Testis (tissue), 2 donors: ENCODE data around the gene PRKAG2.

Source experiments
- POLR2A ChIP-seq: fragments of 450-650 bp; IDR thresholded peaks from one replicate; pipeline ENCODE4 v1.6.1; 2017; ENCODE audit warnings: antibody characterized with exemption, mild to moderate bottlenecking, moderate library complexity
- TF ChIP-seq, protein P1 (sequence below), 3 experiments: fragments of 450-650 bp in 2 of 3; fragments of 200-600 bp in 1 of 3; sonication (generic) in 1 of 3; IDR thresholded peaks; one replicate each; pipeline ENCODE4 v1.5.1; 2016 to 2019; ENCODE audit warnings: antibody characterized with exemption in 3 of 3, mild to moderate bottlenecking in 2 of 3, moderate library complexity in 1 of 3

- TF ChIP-seq, protein P1, sequence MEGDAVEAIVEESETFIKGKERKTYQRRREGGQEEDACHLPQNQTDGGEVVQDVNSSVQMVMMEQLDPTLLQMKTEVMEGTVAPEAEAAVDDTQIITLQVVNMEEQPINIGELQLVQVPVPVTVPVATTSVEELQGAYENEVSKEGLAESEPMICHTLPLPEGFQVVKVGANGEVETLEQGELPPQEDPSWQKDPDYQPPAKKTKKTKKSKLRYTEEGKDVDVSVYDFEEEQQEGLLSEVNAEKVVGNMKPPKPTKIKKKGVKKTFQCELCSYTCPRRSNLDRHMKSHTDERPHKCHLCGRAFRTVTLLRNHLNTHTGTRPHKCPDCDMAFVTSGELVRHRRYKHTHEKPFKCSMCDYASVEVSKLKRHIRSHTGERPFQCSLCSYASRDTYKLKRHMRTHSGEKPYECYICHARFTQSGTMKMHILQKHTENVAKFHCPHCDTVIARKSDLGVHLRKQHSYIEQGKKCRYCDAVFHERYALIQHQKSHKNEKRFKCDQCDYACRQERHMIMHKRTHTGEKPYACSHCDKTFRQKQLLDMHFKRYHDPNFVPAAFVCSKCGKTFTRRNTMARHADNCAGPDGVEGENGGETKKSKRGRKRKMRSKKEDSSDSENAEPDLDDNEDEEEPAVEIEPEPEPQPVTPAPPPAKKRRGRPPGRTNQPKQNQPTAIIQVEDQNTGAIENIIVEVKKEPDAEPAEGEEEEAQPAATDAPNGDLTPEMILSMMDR (IDR thresholded peaks at IDR 0.05), result no peak
- no peak for TF ChIP-seq POLR2A
These were observed 102.0 kb downstream of the PRKAG2 start for GRCh38 chr7:151774951-151775350.
